Measurements from ENCODE around the gene SMYD2. TPM values are rescaled to one million over a fixed set of nuclear protein-coding genes. Genes with fewer than 3 reads are reported as not detected.

SMYD2 gene
- total RNA-seq, 2 donors from 2014 or later: 14.0 to 19.7 TPM

DNA sequence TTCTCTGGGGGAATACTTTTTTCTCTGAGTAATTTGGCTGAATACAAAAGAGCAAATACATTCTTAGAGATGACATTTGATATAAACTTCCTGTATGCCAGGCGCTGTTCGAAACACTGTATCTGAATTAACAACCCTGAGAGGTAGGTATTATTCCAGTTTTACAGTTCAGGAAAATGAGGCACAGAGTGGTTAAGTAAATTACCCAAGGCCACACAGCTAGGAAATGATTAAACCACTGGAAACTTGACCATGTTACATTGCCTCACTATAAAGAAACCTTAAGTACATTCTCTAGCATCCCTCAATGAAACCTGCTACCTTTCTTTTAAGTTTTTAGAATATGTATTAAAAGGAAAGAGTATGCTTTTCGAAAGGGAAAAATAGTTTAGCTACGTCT lies 54.6 kb downstream of the SMYD2 start:
- H3K27me3 Mint-ChIP-seq: no peaks in the 10 kb centered on the region
- DNase-seq (ENCODE audit: low spot score): no peak
- H3K4me3 Mint-ChIP-seq: no peak overlapping the region
- peaks cover 0 to 4% of the 10 kb centered on the region in 2 donors for H3K4me1 Mint-ChIP-seq (ENCODE audit: low read depth in 2 of 2)
- no peak overlapping the region for H3K27ac Mint-ChIP-seq
- ATAC-seq: no peak
- no peaks in the 10 kb centered on the region for H3K9me3 Mint-ChIP-seq
- H3K36me3 Mint-ChIP-seq: peaks cover 5% of the 10 kb centered on the region

- H3K36me3 Mint-ChIP-seq: peaks cover 5% of the 10 kb centered on the region
Observed at GRCh38 chr1:214337015-214337414, 56.1 kb downstream of the SMYD2 start.

DNA sequence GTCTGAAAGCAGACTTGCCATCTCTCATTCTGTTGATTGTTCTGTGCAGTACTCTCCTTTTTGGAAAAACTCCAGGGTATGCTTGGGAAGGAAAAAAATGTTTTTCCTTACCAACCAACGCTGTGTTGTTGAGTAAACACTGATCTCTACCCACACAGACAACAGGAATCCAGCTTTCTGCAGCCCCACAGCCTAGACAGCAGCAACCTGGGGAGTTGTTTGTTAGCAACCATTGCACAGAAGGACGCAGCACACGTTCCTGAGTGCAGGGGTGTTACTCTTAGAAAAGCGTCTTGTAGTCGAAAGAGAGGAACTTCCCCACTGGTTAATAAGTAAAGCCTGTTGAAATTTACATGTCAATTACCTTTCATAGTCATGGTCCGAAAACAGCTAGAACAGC lies 56.6 kb downstream of the SMYD2 start:
- H3K4me1 Mint-ChIP-seq (ENCODE audit: low read depth in 2 of 2): no peaks in the 10 kb centered on the region
- no peak overlapping the region for H3K27ac Mint-ChIP-seq
- H3K4me3 Mint-ChIP-seq: no peak overlapping the region
- no peaks in the 10 kb centered on the region for H3K27me3 Mint-ChIP-seq
- ATAC-seq (no peak), DNase-seq (ENCODE audit: low spot score) (no peak)
- H3K36me3 Mint-ChIP-seq: peaks cover 5% of the 10 kb centered on the region
- no peaks in the 10 kb centered on the region for H3K9me3 Mint-ChIP-seq

More at GRCh38 chr1:214337015-214337414, 56.1 kb downstream of the SMYD2 start:
- Mint-ChIP-seq H3K9me3 (no peaks in the 10 kb centered on the region), H3K27me3 (no peaks in the 10 kb centered on the region), H3K27ac (no peak overlapping the region), H3K4me1 (ENCODE audit: low read depth in 2 of 2) (no peaks in the 10 kb centered on the region), H3K4me3 (no peak overlapping the region)
- no peak for ATAC-seq
- DNase-seq (ENCODE audit: low spot score): no peak

DNA sequence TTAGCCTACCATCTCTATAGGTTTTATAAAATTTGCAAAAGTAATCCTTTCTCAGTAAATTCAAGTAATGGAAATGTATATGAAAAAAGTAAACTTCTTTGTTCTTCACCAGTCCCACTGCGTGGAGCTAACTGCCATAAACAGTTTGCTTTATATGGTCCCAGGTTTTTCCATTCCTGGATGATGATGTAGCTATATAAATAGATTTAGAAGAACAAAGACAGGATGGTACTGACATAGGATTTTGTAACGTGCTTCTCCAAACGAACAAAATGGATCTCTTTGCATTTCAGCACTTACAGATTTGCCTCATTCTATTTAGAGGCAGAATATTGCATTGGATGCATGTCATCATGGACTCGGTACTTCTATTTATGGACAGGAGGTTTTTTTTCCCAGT lies 57.3 kb downstream of the SMYD2 start:
- Mint-ChIP-seq H3K27ac (no peak overlapping the region), H3K9me3 (no peaks in the 10 kb centered on the region), H3K4me1 (ENCODE audit: low read depth in 2 of 2) (no peaks in the 10 kb centered on the region), H3K4me3 (no peak overlapping the region), H3K36me3 (peaks cover 5% of the 10 kb centered on the region), H3K27me3 (no peaks in the 10 kb centered on the region)
- no peak for DNase-seq (ENCODE audit: low spot score)
- no peak for ATAC-seq

GRCh38 chr1:214341459-214341858 lies 60.5 kb downstream of the SMYD2 start:
- Mint-ChIP-seq H3K4me1 (ENCODE audit: low read depth in 2 of 2) (no peaks in the 10 kb centered on the region), H3K4me3 (no peak overlapping the region), H3K36me3 (peaks cover 14% of the 10 kb centered on the region), H3K9me3 (peaks cover 6% of the 10 kb centered on the region), H3K27me3 (no peaks in the 10 kb centered on the region), H3K27ac (no peak overlapping the region)
- DNase-seq (ENCODE audit: low spot score) (no peak), ATAC-seq (no peak)

GRCh38 chr1:214341932-214342331 lies 61.0 kb downstream of the SMYD2 start:
- peaks cover 6% of the 10 kb centered on the region for H3K9me3 Mint-ChIP-seq
- H3K36me3 Mint-ChIP-seq: peaks cover 14% of the 10 kb centered on the region
- H3K27me3 Mint-ChIP-seq: no peaks in the 10 kb centered on the region
- ATAC-seq (no peak), DNase-seq (ENCODE audit: low spot score) (no peak)
- no peaks in the 10 kb centered on the region for H3K4me1 Mint-ChIP-seq (ENCODE audit: low read depth in 2 of 2)
- H3K27ac Mint-ChIP-seq: no peak overlapping the region
- no peak overlapping the region for H3K4me3 Mint-ChIP-seq

GRCh38 chr1:214342525-214342924 lies 61.6 kb downstream of the SMYD2 start:
- no peaks in the 10 kb centered on the region for H3K4me1 Mint-ChIP-seq (ENCODE audit: low read depth in 2 of 2)

DNA sequence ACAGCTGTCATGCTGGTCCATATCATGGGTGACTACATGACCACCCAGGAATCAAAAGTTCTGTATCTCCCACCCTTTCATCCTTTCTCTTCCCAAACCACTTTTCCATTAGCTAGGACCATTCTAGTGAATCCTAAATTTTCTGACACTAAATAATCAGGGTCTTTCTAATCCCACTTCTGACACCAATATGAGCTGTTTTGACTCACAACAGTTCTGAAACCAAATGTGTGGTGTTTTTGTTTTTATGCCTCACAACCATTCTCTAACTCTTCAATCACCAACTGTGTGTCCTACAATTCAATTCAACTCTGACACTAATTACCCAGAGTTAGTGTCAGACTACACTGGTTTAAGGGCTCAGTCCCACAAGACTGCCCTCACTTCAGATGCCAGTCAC lies 63.9 kb downstream of the SMYD2 start:
- Mint-ChIP-seq H3K4me3 (no peak overlapping the region), H3K27me3 (no peaks in the 10 kb centered on the region), H3K27ac (no peak overlapping the region), H3K36me3 (peaks cover 10% of the 10 kb centered on the region), H3K9me3 (peaks cover 6% of the 10 kb centered on the region), H3K4me1 (ENCODE audit: low read depth in 2 of 2) (no peaks in the 10 kb centered on the region)
- DNase-seq (ENCODE audit: low spot score) (no peak), ATAC-seq (no peak)

More at GRCh38 chr1:214342525-214342924, 61.6 kb downstream of the SMYD2 start:
- Mint-ChIP-seq H3K27ac (no peak overlapping the region), H3K36me3 (peaks cover 10% of the 10 kb centered on the region), H3K4me3 (no peak overlapping the region), H3K9me3 (peaks cover 6% of the 10 kb centered on the region), H3K27me3 (no peaks in the 10 kb centered on the region)
- DNase-seq (ENCODE audit: low spot score): no peak
- ATAC-seq: no peak

GRCh38 chr1:214349008-214349407 lies 68.0 kb downstream of the SMYD2 start:
- H3K27me3 Mint-ChIP-seq: no peaks in the 10 kb centered on the region

DNA sequence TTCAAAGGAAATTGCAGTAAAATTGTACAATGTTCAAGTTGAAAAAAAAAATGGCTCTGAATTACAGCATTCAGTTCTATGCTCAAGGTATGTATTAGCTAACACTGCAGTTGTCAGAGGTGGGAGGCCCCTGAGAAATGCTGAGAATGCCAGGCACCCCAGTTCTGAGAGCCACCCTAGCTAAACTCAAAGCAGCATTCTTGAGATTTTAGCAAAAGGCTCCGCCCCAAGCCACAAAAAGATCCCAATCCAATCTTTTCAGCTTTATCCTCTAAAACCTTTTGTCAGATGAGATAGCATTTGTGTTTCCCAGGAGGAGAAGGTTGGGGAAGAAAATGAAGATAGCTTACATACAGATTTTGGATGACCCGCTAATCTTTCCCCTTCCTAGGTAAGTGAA lies 68.8 kb downstream of the SMYD2 start:
- H3K4me1 Mint-ChIP-seq (ENCODE audit: low read depth in 2 of 2): no peaks in the 10 kb centered on the region
- no peak overlapping the region for H3K4me3 Mint-ChIP-seq
- ATAC-seq: no peak
- H3K27me3 Mint-ChIP-seq: peaks cover 0 to 3% of the 10 kb centered on the region in 2 donors
- H3K36me3 Mint-ChIP-seq: peaks cover 5% of the 10 kb centered on the region
- no peak for DNase-seq (ENCODE audit: low spot score)
- no peak overlapping the region for H3K27ac Mint-ChIP-seq
- H3K9me3 Mint-ChIP-seq: peaks cover 3% of the 10 kb centered on the region

More at GRCh38 chr1:214349008-214349407, 68.0 kb downstream of the SMYD2 start:
- Mint-ChIP-seq H3K4me3 (no peak overlapping the region), H3K4me1 (ENCODE audit: low read depth in 2 of 2) (no peaks in the 10 kb centered on the region), H3K36me3 (peaks cover 10% of the 10 kb centered on the region), H3K27ac (no peak overlapping the region), H3K9me3 (peaks cover 6% of the 10 kb centered on the region)
- ATAC-seq (no peak), DNase-seq (ENCODE audit: low spot score) (no peak)

DNA sequence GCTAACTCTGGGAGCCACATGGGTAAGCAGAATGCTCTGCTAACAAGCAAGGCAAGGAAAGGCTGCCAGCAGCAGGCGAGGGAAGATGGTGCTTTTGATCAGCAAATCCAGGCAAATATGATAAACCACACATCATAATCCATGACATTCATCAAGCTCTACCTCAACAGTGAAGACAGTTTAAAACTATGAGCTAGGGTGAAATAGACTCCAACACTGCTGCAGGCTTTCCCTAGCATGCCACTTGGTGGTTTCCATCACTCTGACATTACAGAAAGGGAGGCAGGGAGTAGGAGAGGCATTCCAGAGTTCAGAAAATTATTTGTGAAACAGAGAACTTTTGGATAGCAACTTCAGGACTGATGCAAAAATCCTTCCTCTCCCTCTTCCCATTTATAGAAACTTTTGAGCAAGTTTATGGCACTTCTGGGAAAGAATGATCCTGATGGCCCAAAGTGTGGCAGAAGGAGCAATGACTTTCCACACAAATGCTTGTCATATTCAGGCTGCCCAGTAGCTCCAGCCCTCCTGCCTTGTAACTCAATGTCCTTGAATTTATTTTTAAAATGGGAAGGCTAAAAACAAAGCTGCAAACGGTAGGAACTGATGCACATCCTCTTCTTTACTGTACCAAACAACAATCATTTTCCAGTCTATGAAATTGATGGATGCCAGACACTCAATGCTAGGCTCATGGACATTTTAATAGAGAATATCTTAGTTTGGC lies 70.8 kb downstream of the SMYD2 start:
- Mint-ChIP-seq H3K27ac (no peak overlapping the region), H3K27me3 (peaks cover 1 to 5% of the 10 kb centered on the region in 2 donors), H3K4me1 (ENCODE audit: low read depth in 2 of 2) (no peaks in the 10 kb centered on the region), H3K4me3 (no peak overlapping the region), H3K36me3 (no peaks in the 10 kb centered on the region), H3K9me3 (no peaks in the 10 kb centered on the region)
- no peak for DNase-seq (ENCODE audit: low spot score)
- ATAC-seq: no peak

GRCh38 chr1:214352838-214353237 lies 71.9 kb downstream of the SMYD2 start:
- Mint-ChIP-seq H3K4me3 (no peak overlapping the region), H3K9me3 (no peaks in the 10 kb centered on the region), H3K27me3 (peaks cover 7% of the 10 kb centered on the region in 2 donors), H3K36me3 (no peaks in the 10 kb centered on the region), H3K4me1 (ENCODE audit: low read depth in 2 of 2) (no peaks in the 10 kb centered on the region), H3K27ac (no peak overlapping the region)
- DNase-seq (ENCODE audit: low spot score): no peak
- ATAC-seq: no peak

DNA sequence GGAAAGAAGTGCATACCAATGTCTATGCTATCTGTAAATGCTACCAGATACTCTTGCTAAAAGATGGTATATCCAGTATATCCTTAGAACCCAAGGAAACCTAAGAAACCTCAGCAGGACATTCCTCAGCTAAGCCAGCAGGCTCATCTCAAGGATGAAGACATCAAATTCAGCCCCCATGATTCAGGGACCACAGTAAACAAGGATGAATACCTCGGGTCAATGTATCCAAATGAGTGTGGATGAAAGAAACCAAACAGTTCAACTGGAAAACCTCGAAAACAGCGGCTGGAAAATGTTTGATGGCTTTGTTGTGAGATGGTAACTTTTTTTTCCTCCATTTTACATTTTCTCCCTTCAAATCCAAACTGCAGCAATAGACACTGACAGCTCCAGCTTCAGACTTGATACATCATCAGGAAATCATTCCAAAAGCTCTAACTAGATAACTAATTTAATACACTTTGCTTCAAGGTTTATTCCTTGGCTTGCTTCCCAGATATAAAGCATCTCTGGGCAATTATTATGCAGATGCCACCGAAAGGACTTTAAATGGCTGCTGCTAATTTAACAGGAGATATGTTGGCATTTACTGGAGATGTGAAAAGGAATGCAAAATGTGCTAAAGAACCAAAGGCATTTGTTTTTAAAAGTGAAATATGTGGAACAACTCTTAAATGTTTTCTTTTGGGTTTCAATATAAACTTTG lies 73.6 kb downstream of the SMYD2 start:
- Mint-ChIP-seq H3K9me3 (no peaks in the 10 kb centered on the region), H3K4me3 (no peak overlapping the region), H3K4me1 (ENCODE audit: low read depth in 2 of 2) (no peaks in the 10 kb centered on the region), H3K27ac (no peak overlapping the region), H3K36me3 (no peaks in the 10 kb centered on the region), H3K27me3 (peaks cover 7% of the 10 kb centered on the region in 2 donors)
- no peak for ATAC-seq
- no peak for DNase-seq (ENCODE audit: low spot score)

GRCh38 chr1:214360116-214360515 lies 79.2 kb downstream of the SMYD2 start:
- no peak overlapping the region for H3K27ac Mint-ChIP-seq
- no peaks in the 10 kb centered on the region for H3K36me3 Mint-ChIP-seq
- peaks cover 5% of the 10 kb centered on the region in 2 donors for H3K4me1 Mint-ChIP-seq (ENCODE audit: low read depth in 2 of 2)
- ATAC-seq: no peak
- DNase-seq (ENCODE audit: low spot score): no peak
- H3K27me3 Mint-ChIP-seq: peaks cover 29 to 32% of the 10 kb centered on the region in 2 donors
- H3K9me3 Mint-ChIP-seq: no peaks in the 10 kb centered on the region
- H3K4me3 Mint-ChIP-seq: no peak overlapping the region

All from natural killer cell treated with Interleukin-12 subunit alpha and Interleukin-12 subunit beta and Interleukin-15 and Interleukin-18, amount 100 ng/mL, for 72 hours (primary cell).